Osteocyte (in vitro differentiated cells): Measurements from ENCODE around the gene NHLRC2. TPM values are rescaled to one million over a fixed set of nuclear protein-coding genes. Genes with fewer than 3 reads are reported as not detected.

ENCODE experiments used
- DNase-seq: peaks from one replicate; pipeline ENCODE4 v3.0.0; 2021; ENCODE audit warnings: mixed read lengths; ENCODE audit not compliant: unreplicated experiment; ENCODE audit errors: extremely low spot score
- H3K27ac Mint-ChIP-seq: one replicate; pipeline ENCODE4 v1.8.0; 2021; ENCODE audit warnings: mild to moderate bottlenecking, mixed read lengths; ENCODE audit not compliant: unreplicated experiment
- H3K27me3 Mint-ChIP-seq: one replicate; pipeline ENCODE4 v1.8.0; 2021; ENCODE audit warnings: mixed read lengths; ENCODE audit not compliant: unreplicated experiment
- H3K36me3 Mint-ChIP-seq: one replicate; pipeline ENCODE4 v1.8.0; 2021; ENCODE audit warnings: mixed read lengths; ENCODE audit not compliant: unreplicated experiment
- H3K4me1 Mint-ChIP-seq: one replicate; pipeline ENCODE4 v1.8.0; 2021; ENCODE audit warnings: mixed read lengths; ENCODE audit not compliant: unreplicated experiment
- H3K4me3 Mint-ChIP-seq: one replicate; pipeline ENCODE4 v1.8.0; 2021; ENCODE audit warnings: mild to moderate bottlenecking, moderate library complexity, mixed read lengths; ENCODE audit not compliant: unreplicated experiment
- H3K9me3 Mint-ChIP-seq: one replicate; pipeline ENCODE4 v1.8.0; 2021; ENCODE audit warnings: mixed read lengths; ENCODE audit not compliant: unreplicated experiment
- total RNA-seq: library from RNA; stranded (reverse); gene quantifications from 2 replicates; pipeline ENCODE4 v1.2.1, GENCODE V29; 2021
- TF ChIP-seq, protein P1 (sequence below): fragments of 200-600 bp; sonication (generic); IDR thresholded peaks from 2 replicates; pipeline ENCODE4 v1.5.0; 2021; ENCODE audit warnings: antibody characterized with exemption, mild to moderate bottlenecking, moderate library complexity

The NHLRC2 gene
- total RNA-seq, 1 donor from 2014 or later = 39.3 TPM

DNA sequence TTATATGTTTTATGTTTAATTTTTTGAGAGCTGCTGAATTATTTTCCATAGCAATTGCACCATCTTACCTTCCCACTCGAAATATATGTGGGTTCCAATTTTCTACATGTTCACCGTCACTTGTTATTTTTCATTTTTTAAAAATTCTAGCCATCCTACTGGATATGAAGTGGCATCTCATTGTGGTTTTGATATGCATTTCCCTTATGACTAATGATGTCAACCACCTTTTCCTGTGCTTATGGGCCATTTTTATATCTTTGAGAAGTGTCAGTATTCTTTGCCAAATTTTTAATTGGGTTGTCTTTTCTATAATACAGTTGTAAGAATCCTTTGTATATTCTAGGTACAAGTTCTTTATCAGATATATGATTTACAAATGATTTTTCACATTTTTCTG, 27.8 kb downstream of the NHLRC2 start:
- Mint-ChIP-seq H3K36me3 (peaks cover 57% of the 10 kb centered on the region), H3K9me3 (peaks cover 7% of the 10 kb centered on the region), H3K4me1 (peaks cover 10% of the 10 kb centered on the region), H3K4me3 (no peak overlapping the region), H3K27ac (no peak overlapping the region), H3K27me3 (no peaks in the 10 kb centered on the region)
- TF ChIP-seq, protein P1, sequence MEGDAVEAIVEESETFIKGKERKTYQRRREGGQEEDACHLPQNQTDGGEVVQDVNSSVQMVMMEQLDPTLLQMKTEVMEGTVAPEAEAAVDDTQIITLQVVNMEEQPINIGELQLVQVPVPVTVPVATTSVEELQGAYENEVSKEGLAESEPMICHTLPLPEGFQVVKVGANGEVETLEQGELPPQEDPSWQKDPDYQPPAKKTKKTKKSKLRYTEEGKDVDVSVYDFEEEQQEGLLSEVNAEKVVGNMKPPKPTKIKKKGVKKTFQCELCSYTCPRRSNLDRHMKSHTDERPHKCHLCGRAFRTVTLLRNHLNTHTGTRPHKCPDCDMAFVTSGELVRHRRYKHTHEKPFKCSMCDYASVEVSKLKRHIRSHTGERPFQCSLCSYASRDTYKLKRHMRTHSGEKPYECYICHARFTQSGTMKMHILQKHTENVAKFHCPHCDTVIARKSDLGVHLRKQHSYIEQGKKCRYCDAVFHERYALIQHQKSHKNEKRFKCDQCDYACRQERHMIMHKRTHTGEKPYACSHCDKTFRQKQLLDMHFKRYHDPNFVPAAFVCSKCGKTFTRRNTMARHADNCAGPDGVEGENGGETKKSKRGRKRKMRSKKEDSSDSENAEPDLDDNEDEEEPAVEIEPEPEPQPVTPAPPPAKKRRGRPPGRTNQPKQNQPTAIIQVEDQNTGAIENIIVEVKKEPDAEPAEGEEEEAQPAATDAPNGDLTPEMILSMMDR = no peak
- DNase-seq = no peak

- peak overlapping the region; percentile 60 for H3K27ac Mint-ChIP-seq
- no peak overlapping the region for H3K4me3 Mint-ChIP-seq
- H3K4me1 Mint-ChIP-seq = peaks cover 26% of the 10 kb centered on the region
- H3K27me3 Mint-ChIP-seq = no peaks in the 10 kb centered on the region
- DNase-seq = no peak
- TF ChIP-seq, protein P1 = no peak
- no peaks in the 10 kb centered on the region for H3K9me3 Mint-ChIP-seq
- H3K36me3 Mint-ChIP-seq = peaks cover 37% of the 10 kb centered on the region
These were observed 35.5 kb downstream of the NHLRC2 start for GRCh38 chr10:113889911-113890310.

DNA sequence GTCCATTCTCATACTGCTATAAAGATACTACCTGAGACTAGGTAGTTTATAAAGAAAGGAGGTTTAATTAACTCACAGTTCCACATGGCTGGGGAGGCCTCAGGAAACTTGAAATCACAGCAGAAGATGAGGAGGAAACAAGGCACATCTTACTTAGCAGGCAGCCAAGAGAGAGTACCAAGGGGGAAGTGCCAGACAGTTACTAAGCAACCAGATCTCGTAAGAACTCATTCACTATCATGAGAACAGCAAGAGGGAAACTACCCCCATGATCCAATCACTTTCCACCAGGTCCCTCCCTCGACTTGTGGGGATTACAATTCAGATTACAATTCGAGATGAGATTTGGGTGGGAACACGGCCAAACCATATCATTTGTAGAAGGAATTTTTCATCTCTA, 36.3 kb downstream of the NHLRC2 start:
- Mint-ChIP-seq H3K4me1 (peaks cover 35% of the 10 kb centered on the region), H3K4me3 (no peak overlapping the region), H3K27ac (no peak overlapping the region), H3K27me3 (no peaks in the 10 kb centered on the region), H3K36me3 (peaks cover 36% of the 10 kb centered on the region), H3K9me3 (no peaks in the 10 kb centered on the region)
- TF ChIP-seq, protein P1 = no peak
- no peak for DNase-seq

DNA sequence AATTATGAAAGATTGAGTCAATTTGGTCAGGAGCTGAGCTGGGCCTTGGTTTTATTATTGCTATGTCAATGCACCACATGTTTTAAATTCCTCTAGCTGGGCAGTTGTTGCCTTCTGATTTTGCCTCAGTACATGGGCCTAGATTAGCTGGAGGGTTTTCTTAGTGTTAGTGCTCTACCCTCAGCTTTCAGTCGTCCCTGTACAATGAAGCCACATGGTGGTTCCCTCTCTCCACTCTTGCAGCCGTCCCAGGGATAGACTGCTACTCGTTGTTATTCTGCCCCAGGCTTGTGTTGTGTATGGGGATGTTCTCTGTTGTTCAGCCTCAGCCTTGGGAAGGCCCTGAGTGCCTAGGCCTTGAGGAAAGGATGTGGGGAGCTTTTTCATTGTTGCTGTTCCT, 37.0 kb downstream of the NHLRC2 start:
- no peak for DNase-seq
- Mint-ChIP-seq H3K4me1 (peaks cover 35% of the 10 kb centered on the region), H3K9me3 (no peaks in the 10 kb centered on the region), H3K36me3 (peaks cover 29% of the 10 kb centered on the region), H3K27ac (peak overlapping the region; percentile 65), H3K27me3 (no peaks in the 10 kb centered on the region), H3K4me3 (no peak overlapping the region)
- TF ChIP-seq, protein P1 = peak; percentile 35

GRCh38 chr10:113893570-113893969, 39.1 kb downstream of the NHLRC2 start:
- Mint-ChIP-seq H3K27ac (no peak overlapping the region), H3K36me3 (peaks cover 18% of the 10 kb centered on the region), H3K27me3 (no peaks in the 10 kb centered on the region), H3K4me3 (no peak overlapping the region), H3K9me3 (no peaks in the 10 kb centered on the region), H3K4me1 (peaks cover 48% of the 10 kb centered on the region)
- no peak for DNase-seq
- TF ChIP-seq, protein P1 = no peak
